HFFc6 (cell line): ENCODE data around the gene RPS14. TPM values are rescaled to one million over a fixed set of nuclear protein-coding genes. Genes with fewer than 3 reads are reported as not detected.
A peak's percentile ranks its signal among the peaks of the same experiment; 100 is the strongest.

Experiments used
- DNase-seq: peaks from one replicate; pipeline ENCODE4 v3.0.0-alpha.2; 2018
- H3K27ac Mint-ChIP-seq: 2 replicates; pipeline ENCODE4 v1.8.0; 2020; ENCODE audit warnings: mild to moderate bottlenecking, mixed read lengths
- H3K27me3 Mint-ChIP-seq: 2 replicates; pipeline ENCODE4 v1.8.0; 2021; ENCODE audit warnings: mild to moderate bottlenecking, moderate library complexity, mixed read lengths; ENCODE audit not compliant: insufficient read depth
- H3K36me3 Mint-ChIP-seq: 2 replicates; pipeline ENCODE4 v1.8.0; 2021; ENCODE audit warnings: low read depth, mixed read lengths
- H3K4me1 Mint-ChIP-seq: 2 replicates; pipeline ENCODE4 v1.8.0; 2020; ENCODE audit warnings: low read depth, mixed read lengths
- H3K4me3 Mint-ChIP-seq: 2 replicates; pipeline ENCODE4 v1.8.0; 2020; ENCODE audit warnings: mild to moderate bottlenecking, moderate library complexity, mixed read lengths
- H3K9me3 Mint-ChIP-seq: 2 replicates; pipeline ENCODE4 v1.8.0; 2020; ENCODE audit warnings: mild to moderate bottlenecking, mixed read lengths
- CTCF ChIP-seq: fragments of 200-600 bp; sonication (generic); IDR thresholded peaks from 2 replicates; pipeline ENCODE4 v1.5.0; 2021; ENCODE audit warnings: antibody characterized with exemption, mild to moderate bottlenecking
- total RNA-seq, 6 experiments: library from RNA; stranded (reverse); fragmentation: NEBNext Ultra II Directional; extraction: Animal tissue kit (Norgen Biotek cat#: 25700); gene quantifications; 2 replicates in 1 of 6; 3 replicates in 5 of 6; pipeline ENCODE4 v1.2.3, GENCODE V29; 2021

The RPS14 gene
- total RNA-seq, 6 experiments from 2014 or later, result 1,658 to 2,163 (median 1,911) TPM

GRCh38 chr5:150447188-150447587 lies 2.4 kb downstream of the RPS14 start:
- Mint-ChIP-seq H3K9me3 (no peaks in the 10 kb centered on the region), H3K4me3 (peak overlapping the region; percentile 96), H3K4me1 (peaks cover 44% of the 10 kb centered on the region), H3K36me3 (peaks cover 57% of the 10 kb centered on the region), H3K27me3 (peaks cover 6% of the 10 kb centered on the region), H3K27ac (peak overlapping the region; percentile 99; the same call in 1 of the 2 replicates)
- TF ChIP-seq CTCF, result no peak
- no peak for DNase-seq

- peak overlapping the region; percentile 61 for H3K27ac Mint-ChIP-seq
- DNase-seq, result no peak
- H3K4me1 Mint-ChIP-seq, result peaks cover 44% of the 10 kb centered on the region
- no peak for TF ChIP-seq CTCF
- H3K4me3 Mint-ChIP-seq, result peak overlapping the region; percentile 13; the same call in 1 of the 2 replicates
- no peaks in the 10 kb centered on the region for H3K9me3 Mint-ChIP-seq
- peaks cover 57% of the 10 kb centered on the region for H3K36me3 Mint-ChIP-seq
- H3K27me3 Mint-ChIP-seq, result peaks cover 9% of the 10 kb centered on the region
These were observed 3.0 kb downstream of the RPS14 start for GRCh38 chr5:150446583-150446982.

GRCh38 chr5:150446088-150446487 lies 3.5 kb downstream of the RPS14 start:
- H3K4me3 Mint-ChIP-seq, result peak overlapping the region; percentile 13

GRCh38 chr5:150444770-150445169 lies 4.8 kb downstream of the RPS14 start:
- H3K4me3 Mint-ChIP-seq, result no peak overlapping the region
- peaks cover 44% of the 10 kb centered on the region for H3K4me1 Mint-ChIP-seq
- no peak for DNase-seq
- no peaks in the 10 kb centered on the region for H3K9me3 Mint-ChIP-seq
- H3K27ac Mint-ChIP-seq, result peak overlapping the region; percentile 42; the same call in 1 of the 2 replicates
- peaks cover 9% of the 10 kb centered on the region for H3K27me3 Mint-ChIP-seq
- no peak for TF ChIP-seq CTCF
- H3K36me3 Mint-ChIP-seq, result peaks cover 52% of the 10 kb centered on the region

More at GRCh38 chr5:150446088-150446487, 3.5 kb downstream of the RPS14 start:
- no peak for DNase-seq
- Mint-ChIP-seq H3K36me3 (peaks cover 57% of the 10 kb centered on the region), H3K9me3 (no peaks in the 10 kb centered on the region), H3K27ac (peak overlapping the region; percentile 61), H3K4me1 (peaks cover 44% of the 10 kb centered on the region), H3K27me3 (peaks cover 9% of the 10 kb centered on the region)
- no peak for TF ChIP-seq CTCF

GRCh38 chr5:150443242-150444075 lies 6.1 kb downstream of the RPS14 start:
- no peak overlapping the region; the same call in none of the 2 replicates for H3K27ac Mint-ChIP-seq

More at GRCh38 chr5:150443242-150444075, 6.1 kb downstream of the RPS14 start:
- Mint-ChIP-seq H3K4me3 (no peak overlapping the region), H3K36me3 (peaks cover 43% of the 10 kb centered on the region), H3K9me3 (no peaks in the 10 kb centered on the region), H3K4me1 (peaks cover 41% of the 10 kb centered on the region), H3K27me3 (peaks cover 5% of the 10 kb centered on the region)
- DNase-seq, result no peak
- TF ChIP-seq CTCF, result no peak
